ENCODE data around the gene WNT7A. TPM values are rescaled to one million over a fixed set of nuclear protein-coding genes. Genes with fewer than 3 reads are reported as not detected.

The WNT7A gene
- total RNA-seq, 1 donor from 2014 or later = 1.0 TPM

DNA sequence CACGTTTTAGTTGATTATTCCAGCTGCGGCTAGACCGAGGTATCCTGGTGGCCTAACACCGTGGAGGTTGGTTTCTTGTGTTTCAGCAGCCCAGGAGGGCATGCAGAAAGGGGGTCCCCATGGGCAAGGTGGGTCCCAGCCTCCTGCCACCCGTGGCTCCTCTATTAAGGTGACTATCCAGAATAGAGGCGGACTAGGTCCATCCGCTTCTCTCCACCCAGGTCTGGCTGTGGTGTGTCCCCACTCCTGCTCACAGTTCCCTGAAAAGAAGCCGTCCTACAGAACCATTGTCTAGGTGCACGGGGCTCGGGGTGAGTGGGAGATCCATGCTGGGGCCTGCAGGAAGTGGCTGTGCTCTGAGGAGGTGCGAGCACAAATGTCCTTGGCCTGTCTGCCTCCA, 81.5 kb downstream of the WNT7A start:
- Mint-ChIP-seq H3K4me1 (no peaks in the 10 kb centered on the region), H3K36me3 (no peaks in the 10 kb centered on the region), H3K27ac (no peak overlapping the region), H3K27me3 (ENCODE audit: low read depth) (peaks cover 6% of the 10 kb centered on the region), H3K4me3 (no peak overlapping the region), H3K9me3 (no peaks in the 10 kb centered on the region)
- no peak for DNase-seq (ENCODE audit: low spot score in 2 of 2, unreplicated experiment in 2 of 2)
- TF ChIP-seq, protein P1, sequence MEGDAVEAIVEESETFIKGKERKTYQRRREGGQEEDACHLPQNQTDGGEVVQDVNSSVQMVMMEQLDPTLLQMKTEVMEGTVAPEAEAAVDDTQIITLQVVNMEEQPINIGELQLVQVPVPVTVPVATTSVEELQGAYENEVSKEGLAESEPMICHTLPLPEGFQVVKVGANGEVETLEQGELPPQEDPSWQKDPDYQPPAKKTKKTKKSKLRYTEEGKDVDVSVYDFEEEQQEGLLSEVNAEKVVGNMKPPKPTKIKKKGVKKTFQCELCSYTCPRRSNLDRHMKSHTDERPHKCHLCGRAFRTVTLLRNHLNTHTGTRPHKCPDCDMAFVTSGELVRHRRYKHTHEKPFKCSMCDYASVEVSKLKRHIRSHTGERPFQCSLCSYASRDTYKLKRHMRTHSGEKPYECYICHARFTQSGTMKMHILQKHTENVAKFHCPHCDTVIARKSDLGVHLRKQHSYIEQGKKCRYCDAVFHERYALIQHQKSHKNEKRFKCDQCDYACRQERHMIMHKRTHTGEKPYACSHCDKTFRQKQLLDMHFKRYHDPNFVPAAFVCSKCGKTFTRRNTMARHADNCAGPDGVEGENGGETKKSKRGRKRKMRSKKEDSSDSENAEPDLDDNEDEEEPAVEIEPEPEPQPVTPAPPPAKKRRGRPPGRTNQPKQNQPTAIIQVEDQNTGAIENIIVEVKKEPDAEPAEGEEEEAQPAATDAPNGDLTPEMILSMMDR (IDR thresholded peaks at IDR 0.05; ENCODE audit: unreplicated experiment) = no peak

DNA sequence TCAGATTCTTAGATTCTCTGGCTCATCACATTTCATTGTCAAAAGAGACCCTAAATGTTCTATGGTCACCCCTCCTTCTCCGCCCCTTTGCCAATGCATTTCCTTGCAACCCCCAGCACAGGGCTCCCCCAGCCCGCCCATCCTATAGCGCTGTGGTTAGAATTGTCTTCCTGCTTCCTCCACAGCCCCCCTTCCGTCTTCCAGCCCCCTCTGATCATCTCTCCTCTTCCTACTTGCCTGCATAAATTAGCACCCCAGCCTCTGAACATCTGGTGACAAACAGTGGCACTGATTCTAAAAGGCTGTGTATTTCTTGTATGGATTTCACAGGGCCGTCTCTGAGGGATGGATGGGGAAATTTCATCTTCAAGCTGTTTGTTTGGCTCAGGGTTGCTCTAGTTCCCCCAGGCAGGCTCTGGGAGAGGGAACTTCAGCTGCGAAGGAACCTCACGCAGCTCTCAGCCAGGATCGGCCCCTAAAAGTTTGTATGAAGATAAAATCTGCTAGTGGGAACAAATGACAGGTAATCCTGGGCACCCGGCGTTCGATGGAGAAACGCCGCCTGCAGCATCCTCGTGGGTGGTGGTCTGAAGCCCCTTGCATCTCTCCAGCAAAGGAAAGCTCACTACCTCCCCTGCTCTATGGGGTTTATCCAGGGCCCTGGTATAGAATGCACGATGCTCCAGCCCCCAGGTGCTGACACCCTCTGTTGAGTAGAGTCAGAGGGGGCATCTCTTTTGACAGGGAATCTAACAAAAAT, 83.0 kb downstream of the WNT7A start:
- Mint-ChIP-seq H3K4me1 (no peaks in the 10 kb centered on the region), H3K27ac (no peak overlapping the region), H3K27me3 (ENCODE audit: low read depth) (peaks cover 4% of the 10 kb centered on the region), H3K4me3 (no peak overlapping the region), H3K9me3 (no peaks in the 10 kb centered on the region), H3K36me3 (no peaks in the 10 kb centered on the region)
- DNase-seq (ENCODE audit: low spot score in 2 of 2, unreplicated experiment in 2 of 2) = no peak
- TF ChIP-seq, protein P1 (IDR thresholded peaks at IDR 0.05; ENCODE audit: unreplicated experiment) = no peak

DNA sequence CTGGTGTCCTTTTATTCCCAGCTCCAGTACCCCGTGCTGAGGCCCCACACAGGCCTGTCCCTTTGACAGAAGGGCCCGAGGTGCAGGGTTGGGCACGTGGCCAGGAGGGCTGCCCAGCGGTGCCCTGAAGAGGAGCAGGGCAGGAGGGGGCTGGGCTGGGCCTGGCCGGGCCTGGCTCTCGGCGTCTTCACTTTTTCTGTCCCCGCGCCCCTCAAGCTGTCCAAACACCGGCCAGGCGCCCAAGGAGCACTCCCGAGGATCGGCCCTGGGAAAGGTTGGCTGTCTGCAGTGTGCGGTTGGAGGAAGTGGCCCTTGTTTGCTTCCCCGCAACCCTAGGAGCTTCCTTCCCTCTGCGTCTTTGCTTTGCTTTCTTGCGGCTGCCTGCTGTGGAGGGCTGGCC, 84.1 kb downstream of the WNT7A start:
- no peak overlapping the region for H3K4me3 Mint-ChIP-seq
- no peaks in the 10 kb centered on the region for H3K9me3 Mint-ChIP-seq
- DNase-seq (ENCODE audit: low spot score in 2 of 2, unreplicated experiment in 2 of 2) = no peak
- no peaks in the 10 kb centered on the region for H3K36me3 Mint-ChIP-seq
- no peaks in the 10 kb centered on the region for H3K4me1 Mint-ChIP-seq
- no peak overlapping the region for H3K27ac Mint-ChIP-seq
- H3K27me3 Mint-ChIP-seq (ENCODE audit: low read depth) = peaks cover 5% of the 10 kb centered on the region
- TF ChIP-seq, protein P1 (IDR thresholded peaks at IDR 0.05; ENCODE audit: unreplicated experiment) = no peak

DNA sequence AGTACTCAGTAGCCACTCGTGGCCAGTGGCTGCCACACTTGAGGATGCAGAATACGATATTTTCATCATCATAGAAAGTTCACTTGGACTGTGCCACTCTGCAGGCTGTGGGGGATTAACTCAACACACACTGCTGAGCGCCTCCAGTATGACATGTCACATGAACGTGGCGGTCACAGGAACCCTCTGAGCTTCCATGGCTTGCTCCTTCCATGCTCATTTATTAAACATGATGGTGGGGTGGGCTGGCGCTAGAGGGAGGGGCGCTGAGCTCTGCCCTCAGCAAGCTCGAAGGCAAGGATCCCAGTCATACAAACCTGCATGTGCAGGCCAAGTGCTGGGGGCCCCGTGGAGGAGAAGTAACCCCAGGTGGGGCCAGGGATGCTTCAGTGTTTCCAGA, 85.5 kb downstream of the WNT7A start:
- TF ChIP-seq, protein P1 (IDR thresholded peaks at IDR 0.05; ENCODE audit: unreplicated experiment) = no peak
- H3K9me3 Mint-ChIP-seq = no peaks in the 10 kb centered on the region
- no peaks in the 10 kb centered on the region for H3K4me1 Mint-ChIP-seq
- H3K4me3 Mint-ChIP-seq = no peak overlapping the region
- H3K27ac Mint-ChIP-seq = no peak overlapping the region
- peaks cover 6% of the 10 kb centered on the region for H3K27me3 Mint-ChIP-seq (ENCODE audit: low read depth)
- no peaks in the 10 kb centered on the region for H3K36me3 Mint-ChIP-seq
- DNase-seq (ENCODE audit: low spot score in 2 of 2, unreplicated experiment in 2 of 2) = no peak

DNA sequence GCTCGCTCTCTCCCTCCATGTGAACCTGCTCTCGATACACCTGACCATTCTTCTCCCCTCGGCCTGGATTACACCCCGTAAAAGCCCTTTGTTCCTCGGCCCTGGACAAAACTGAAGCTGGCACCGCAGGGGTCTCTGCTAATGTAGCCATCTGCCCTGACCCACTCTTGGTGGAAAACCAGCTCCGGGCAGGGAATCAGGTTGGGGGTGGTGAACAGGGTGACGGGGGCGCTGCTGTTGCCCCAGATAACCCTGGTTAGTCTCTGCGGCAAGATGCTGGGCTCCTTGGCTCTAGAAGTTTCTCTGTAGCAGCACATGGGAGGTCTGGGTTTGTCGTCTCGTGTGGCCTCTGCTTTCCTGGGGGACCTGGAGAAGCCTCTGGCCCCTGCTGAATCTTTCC, 86.4 kb downstream of the WNT7A start:
- H3K36me3 Mint-ChIP-seq = no peaks in the 10 kb centered on the region
- TF ChIP-seq, protein P1 (IDR thresholded peaks at IDR 0.05; ENCODE audit: unreplicated experiment) = no peak
- no peak for DNase-seq (ENCODE audit: low spot score in 2 of 2, unreplicated experiment in 2 of 2)
- H3K27me3 Mint-ChIP-seq (ENCODE audit: low read depth) = peaks cover 6% of the 10 kb centered on the region
- no peak overlapping the region for H3K27ac Mint-ChIP-seq
- H3K9me3 Mint-ChIP-seq = no peaks in the 10 kb centered on the region
- no peaks in the 10 kb centered on the region for H3K4me1 Mint-ChIP-seq
- H3K4me3 Mint-ChIP-seq = no peak overlapping the region

Measured in mesothelial cell of epicardium (in vitro differentiated cells).